ENCODE results near the gene GAL3ST1.
"Not testable (repeated sequence)": the region's sequence is repeated elsewhere in the genome, so short reads cannot be mapped to it uniquely, and the experiment has no call there.

Gene GAL3ST1

DNA sequence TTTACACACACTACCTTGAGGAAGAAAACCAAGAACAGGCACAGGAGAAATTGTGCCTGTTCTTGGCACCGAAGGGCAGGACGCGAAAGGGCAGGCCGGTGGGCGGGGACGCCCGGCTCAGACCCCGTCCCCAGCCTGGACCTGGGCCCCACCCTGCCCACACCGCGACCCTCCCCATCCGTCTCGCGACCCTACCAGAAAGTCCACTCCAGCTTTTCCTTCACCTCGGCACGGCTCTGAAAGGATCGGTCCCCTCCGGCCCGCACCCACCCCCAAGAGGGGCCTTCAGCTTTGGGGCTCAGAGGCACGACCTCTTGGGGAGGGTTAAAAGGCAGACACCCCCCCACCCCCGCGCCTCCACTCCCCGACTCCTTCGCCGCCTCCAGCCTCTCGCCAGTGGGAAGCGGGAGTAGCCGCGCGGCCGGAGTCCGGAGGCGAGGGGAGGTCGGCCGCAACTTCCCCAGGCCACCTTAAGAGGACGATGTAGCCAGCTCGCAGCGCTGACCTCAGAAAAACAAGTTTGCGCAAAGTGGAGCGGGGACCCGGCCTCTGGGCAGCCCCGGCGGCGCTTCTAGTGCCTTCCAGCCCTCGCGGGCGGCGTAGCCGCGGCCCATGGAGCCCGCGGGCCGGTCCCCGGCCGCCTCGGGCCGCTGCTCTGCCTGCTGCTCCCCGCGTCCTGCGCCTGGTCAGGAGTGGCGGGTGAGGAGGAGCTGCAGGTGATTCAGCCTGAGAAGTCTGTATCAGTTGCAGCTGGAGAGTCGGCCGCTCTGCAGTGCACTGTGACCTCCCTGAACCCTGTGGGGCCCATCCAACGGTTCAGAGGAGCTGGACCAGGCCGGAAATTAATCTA is 32.3 kb downstream of the GAL3ST1 start:
- peak overlapping the region; percentile 21 for H3K4me3 ChIP-seq (ENCODE audit: low read depth, low read length)
- DNase-seq (ENCODE audit: low read depth) = no peak

DNA sequence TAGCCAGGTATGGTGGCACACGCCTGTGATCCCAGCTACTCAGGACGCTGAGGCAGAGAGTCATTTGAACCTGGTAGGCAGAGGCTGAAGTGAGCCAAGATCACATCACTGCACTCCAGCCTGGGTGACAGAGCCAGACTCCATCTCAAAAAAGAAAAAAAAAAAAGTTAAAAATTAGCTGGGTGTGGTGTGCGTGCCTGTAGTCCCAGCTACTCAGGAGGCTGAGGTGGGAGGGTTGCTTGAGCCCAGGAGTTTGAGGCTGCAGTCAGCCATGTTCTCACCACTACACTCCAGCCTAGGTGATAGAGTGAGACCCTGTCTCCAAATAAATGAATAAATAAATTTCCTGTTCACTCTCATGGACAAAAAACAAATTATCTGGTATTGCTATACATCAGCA is 33.0 kb downstream of the GAL3ST1 start:
- not testable (repeated sequence) for H3K4me3 ChIP-seq (ENCODE audit: low read depth, low read length)

DNA sequence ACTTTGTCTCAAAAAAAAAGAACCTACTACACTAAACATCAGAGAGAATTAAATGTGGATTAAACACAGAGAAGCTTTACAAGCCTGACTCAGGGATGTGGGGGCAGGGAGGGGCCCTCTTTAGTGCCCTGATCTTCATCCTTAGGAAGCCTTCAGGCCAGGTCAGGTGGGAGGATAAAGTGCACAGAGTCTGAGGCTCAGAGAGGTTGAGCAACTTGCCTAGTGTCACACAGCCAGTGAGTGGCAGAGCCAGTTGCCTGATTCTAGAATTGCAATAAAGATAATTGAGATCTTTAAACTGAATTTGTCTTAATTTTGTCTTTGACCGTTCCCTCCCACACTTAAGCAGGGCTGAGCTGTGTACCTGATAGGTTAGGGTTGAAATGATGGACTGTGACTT is 35.1 kb downstream of the GAL3ST1 start:
- no peak for DNase-seq (ENCODE audit: low read depth)
- no peak overlapping the region for H3K4me3 ChIP-seq (ENCODE audit: low read depth, low read length)

More for the DNA sequence above, 33.0 kb downstream of the GAL3ST1 start:
- not testable (repeated sequence) for DNase-seq (ENCODE audit: low read depth)

DNA sequence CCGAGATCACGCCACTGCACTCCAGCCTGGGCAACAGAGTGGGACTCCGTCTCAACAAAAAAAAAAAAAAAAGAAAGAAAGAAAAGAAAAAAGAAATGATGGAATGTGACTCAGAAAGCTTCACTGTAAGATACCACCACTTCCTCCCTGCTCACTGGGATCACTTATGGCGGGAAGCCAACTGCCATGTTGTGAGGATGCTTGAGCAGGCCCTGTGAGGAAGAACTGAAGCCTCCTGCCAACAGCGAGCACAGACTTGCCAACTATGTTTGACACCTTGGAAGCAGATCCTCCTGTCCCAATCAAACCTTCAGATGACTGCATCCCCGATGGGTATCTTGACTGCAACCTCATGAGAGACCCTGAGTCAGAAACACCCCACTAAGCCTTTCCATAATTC is 36.2 kb downstream of the GAL3ST1 start:
- DNase-seq (ENCODE audit: low read depth) = no peak
- no peak overlapping the region for H3K4me3 ChIP-seq (ENCODE audit: low read depth, low read length)

DNA sequence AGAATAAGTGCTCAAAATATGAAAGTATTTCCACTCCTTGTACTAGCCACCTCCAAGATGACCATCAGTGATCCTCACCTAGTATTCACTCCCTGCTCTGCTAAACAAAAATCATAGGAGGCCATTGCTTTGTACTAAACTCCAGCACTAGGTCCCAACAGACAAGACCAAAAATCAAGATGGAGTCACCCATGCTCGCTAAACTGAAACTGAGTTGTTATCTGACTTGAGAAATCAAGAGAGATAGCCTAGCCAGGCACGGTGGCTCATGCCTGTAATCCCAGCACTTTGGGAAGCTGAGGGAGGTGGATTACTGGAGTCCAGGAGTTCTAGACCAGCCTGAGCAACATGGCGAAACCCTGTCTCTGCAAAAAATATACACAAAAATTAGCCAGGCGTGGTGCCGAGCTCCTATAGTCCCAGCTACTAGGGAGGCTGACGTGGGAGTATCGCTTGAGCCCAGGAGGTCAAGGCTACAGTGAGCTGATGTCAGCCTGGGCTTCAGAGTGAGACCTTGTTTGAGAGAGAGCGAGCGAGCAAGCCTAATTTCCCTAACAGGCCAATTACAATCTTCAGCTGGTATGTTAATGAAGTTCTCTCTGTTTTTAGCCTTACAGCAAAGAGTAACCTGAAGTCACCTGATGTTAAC is 37.3 kb downstream of the GAL3ST1 start:
- no peak overlapping the region for H3K4me3 ChIP-seq (ENCODE audit: low read depth, low read length)
- no peak for DNase-seq (ENCODE audit: low read depth)

DNA sequence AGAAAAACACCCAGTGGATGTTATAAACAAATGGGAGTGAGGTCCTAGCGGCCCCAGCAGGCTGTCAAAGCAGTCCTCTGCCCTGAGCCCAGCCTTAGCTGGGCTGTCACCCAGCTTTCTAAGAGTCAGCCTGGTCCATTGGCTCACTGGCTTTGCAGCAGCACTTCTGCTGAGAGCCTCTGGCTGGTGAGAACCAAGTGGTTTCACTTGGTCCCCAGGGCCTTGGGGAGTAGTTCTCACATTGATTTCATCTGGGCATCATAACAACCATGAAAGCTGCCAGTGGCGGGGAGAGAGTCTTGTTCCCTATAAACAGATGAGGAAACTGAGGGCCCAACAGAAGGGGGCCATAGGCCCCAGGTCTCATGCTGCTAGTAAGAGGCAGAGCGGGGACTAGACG is 39.3 kb downstream of the GAL3ST1 start:
- no peak for DNase-seq (ENCODE audit: low read depth)
- no peak overlapping the region for H3K4me3 ChIP-seq (ENCODE audit: low read depth, low read length)

DNA sequence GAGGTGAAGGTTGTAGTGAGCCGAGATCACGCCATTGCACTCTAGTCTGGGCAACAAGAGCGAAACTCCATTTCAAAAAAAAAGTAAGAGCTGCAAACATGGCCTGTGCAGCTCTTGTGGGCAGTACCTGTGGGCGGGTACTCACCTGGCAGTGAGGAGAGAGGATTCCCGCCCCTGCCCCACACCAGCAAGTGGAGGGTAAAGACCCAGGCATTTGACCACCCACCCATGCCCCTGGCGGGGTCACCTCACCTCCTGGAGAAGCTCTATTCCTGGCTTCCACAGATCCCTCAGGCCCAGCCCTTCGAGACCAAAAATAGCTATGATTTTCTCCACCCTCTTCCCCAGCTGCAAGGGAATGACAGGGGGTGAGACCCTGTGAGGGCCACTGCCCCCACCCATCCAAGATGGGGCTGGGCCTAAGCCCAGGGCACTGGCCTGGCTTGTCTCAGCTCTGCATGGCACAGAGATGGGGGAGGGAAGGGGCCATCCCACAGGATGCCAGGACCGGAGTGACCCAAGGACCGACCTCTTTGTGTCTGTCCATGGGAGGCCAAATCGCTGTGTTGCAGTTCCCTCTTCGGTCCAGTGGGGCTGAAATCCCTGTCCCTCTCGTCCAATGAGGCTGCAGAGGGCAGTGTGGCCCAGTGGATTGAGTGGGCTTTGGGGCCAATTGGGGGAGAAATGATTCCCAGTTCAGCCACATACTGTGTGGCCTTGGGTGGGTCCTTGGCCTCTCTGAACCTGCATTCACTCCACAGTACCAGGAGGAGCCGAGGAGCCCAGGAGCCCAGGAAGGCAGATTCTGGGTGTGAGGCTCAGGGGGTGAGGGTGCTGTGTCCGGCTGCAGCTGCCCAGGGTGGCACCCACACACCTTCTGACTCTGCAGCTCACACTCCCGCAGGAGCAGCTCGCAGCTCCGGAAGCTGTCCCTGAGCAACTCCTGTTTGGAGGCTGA is 42.5 kb downstream of the GAL3ST1 start:
- no peak overlapping the region for H3K4me3 ChIP-seq (ENCODE audit: low read depth, low read length)
- no peak for DNase-seq (ENCODE audit: low read depth)

DNA sequence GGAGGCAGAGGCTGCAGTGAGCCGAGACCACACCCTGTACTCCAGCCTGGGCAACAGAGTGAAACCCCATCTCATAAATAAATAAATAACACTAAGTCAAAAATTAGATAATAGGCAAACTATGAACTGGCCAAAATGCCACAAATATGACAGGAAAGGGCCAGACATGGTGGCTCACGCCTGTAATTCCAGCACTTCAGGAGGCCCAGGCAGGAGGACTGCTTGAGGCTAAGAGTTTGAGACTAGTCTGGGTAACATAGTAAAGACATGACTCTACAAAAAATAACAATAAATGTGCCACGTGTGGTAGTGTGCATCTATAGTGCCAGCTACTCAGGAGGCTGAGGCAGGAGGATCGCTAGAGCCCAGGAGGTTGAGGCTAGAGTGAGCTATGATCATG is 47.8 kb downstream of the GAL3ST1 start:
- no peak overlapping the region for H3K4me3 ChIP-seq (ENCODE audit: low read depth, low read length)
- no peak for DNase-seq (ENCODE audit: low read depth)

DNA sequence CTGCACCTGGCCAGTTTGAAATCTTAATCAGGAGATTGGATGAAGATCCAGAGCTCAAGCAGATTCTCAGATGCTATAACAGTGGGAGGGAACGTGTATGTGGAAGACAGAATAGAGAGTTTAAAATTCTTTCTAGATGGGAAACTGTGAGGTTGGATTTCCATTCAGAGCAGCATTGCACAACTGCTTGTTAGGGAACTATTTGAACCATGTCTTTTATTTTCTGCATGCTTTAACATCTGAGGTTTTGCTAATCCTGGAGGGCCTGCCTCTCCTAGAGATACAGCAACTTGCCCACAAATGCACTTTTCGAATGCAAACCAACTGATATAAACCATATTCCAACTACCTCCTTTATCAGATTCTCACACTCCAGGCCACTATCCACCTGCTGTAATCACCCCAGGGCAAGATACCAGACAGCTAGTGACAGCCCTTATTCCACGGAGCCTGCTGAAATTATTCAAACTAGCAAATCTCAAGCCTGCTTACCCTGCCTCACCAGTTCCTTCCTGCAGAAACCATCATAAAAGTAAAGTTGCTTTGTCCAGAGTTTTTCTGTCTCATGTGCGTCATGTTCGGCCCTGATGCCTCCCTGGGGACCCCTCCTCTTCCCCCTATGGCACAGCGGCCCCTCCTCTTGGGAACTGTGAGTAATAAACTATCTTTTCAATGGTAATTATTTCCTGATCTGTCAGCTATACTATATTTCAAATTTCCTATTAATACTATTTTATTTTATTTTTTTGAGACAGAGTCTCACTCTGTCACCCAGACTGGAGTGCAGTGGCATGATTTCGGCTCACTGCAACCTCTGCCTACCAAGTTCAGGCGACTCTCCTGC is 50.6 kb downstream of the GAL3ST1 start:
- H3K4me3 ChIP-seq (ENCODE audit: low read depth, low read length) = no peak overlapping the region
- no peak for DNase-seq (ENCODE audit: low read depth)

DNA sequence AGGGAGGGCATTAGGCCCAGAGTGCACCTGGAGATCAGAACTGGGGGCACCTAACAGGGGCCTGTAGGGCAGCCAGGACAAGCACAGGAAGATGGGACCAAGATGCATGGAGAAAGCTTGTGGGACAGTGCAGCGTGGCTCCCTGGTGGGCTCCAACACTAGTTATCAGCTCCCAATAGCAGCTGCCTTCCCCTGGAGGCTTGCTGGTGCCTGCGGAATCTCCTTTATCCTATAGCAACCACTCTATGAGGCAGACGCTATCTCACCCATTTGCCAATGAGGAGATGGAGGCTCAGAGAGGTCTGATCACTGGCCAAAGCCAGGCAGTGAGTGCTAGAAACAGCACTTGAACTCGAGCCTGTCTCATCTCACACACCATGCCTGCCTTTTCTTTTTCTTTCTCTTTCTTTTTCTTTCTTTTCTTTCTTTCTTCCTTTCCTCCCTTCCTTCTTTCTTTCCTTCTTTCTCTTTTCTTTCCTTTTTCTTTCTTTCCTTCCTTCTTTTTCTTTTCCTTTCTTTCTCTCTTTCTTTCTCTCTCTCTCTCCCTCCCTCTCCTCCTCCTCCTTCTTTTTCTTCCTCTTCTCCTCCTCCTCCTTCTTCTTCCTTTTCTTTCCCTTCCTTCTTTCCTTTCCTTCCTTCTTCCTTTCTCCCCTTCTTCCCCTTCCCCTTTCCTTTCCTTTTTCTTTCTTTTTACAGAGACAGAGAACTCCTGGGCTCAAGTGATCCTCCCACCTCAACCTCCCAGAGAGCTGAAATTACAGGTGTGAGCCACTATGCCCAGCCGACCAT is 52.9 kb downstream of the GAL3ST1 start:
- DNase-seq (ENCODE audit: low read depth) = no peak
- no peak overlapping the region for H3K4me3 ChIP-seq (ENCODE audit: low read depth, low read length)

DNA sequence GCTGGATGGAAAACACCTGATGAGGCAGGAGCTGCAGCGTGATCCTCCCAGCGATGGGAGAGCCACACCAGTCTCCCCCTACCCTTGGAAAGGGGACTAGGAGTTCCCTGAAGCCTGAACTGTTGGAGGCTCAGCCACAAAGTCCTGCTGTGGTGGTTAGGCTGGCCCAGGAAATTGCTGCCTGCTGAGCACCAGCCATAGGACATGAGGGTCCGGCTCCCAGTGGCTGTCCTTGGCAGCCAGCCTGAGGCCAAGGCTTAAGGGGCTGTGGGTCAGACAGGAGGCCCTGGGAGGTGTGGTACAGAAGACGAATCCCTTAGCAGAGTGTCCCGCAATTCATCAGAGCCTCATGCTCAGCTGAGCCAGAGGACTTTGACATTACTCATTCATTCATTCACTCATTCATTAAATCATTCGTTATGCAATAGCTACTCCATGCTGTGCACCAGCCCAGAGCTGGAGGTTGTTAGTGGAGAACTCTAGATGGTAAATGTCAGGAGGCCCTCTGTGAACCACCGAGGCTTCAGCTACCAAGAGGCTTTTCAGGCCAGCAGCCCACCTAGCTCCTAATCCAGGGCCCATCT is 54.5 kb downstream of the GAL3ST1 start:
- DNase-seq (ENCODE audit: low read depth) = no peak
- no peak overlapping the region for H3K4me3 ChIP-seq (ENCODE audit: low read depth, low read length)

DNA sequence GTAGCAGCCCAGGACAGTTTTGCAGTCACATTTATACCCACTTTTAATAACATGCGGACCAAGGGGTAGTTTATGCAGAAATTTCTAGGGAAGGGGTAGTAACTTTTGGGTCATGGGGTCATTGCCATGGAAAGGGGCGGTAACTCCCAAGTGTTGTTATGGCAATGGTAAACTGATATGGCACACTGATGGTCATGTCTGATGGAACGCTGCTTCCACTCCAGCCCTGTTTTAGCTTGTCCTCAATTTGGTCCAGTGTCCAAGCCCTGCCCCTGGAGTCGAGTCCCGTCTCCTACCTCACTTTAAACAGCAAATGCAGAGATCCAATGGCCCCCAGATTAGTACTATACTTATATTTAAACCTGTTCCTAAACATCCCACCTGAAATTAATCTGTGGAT is 57.7 kb downstream of the GAL3ST1 start:
- no peak overlapping the region for H3K4me3 ChIP-seq (ENCODE audit: low read depth, low read length)
- DNase-seq (ENCODE audit: low read depth) = no peak

DNA sequence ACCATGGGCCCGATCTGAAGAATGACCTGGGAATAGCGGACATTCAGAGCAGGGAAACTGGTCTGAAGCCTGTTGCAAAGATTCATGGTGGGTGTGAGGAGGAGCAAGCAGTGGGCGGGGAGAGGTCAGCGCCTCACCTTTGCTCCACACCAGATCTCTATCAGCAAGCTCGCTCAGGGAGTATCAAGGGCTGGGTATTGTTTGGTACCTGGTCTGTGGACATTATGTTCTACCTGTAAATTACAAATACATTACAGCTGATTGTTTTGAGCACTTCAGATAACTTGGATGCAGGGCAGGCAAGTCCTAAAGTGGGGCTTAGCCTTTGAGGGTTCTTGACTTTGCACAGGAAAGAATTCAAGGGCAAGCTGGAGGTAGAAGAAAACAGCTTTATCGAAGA is 58.2 kb downstream of the GAL3ST1 start:
- DNase-seq (ENCODE audit: low read depth) = no peak
- H3K4me3 ChIP-seq (ENCODE audit: low read depth, low read length) = no peak overlapping the region

DNA sequence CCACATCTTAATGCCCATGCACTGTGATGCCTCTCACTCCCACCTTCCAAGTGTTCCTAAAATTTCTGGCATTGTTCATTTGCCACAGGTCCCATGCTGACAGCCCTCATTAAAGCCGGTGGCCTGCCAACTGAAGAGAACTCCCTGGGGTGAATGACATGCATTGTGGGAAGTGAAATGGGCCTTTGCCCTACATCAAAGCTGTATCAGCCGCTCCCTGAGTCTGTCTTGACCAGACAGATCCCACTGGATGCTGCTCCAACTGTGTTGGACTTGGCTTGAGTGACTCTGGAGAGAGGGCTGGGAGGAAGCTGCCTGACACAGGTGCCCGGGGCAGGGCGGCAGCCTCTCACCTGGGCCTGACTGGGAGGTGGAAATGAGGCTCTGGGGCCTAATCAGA is 60.2 kb downstream of the GAL3ST1 start:
- H3K4me3 ChIP-seq (ENCODE audit: low read depth, low read length) = no peak overlapping the region
- no peak for DNase-seq (ENCODE audit: low read depth)

DNA sequence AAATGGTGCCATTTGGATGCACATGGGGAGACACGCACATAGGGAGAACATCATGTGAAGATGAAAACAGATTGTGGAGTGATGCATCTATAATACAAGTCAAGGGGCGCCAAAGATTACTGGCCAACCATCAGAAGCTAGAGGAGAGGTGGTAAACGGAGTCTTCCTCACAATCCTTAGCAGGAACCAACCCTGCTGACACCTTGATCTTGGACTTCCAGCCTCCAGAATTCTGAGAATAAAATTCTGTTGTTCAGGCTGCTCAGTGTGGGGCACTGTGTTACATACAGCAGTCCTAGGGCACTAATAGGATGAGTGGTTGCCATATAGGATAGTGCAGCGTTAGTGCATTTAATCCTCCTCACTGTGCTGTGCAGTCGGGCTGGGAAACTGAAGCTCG is 61.0 kb downstream of the GAL3ST1 start:
- DNase-seq (ENCODE audit: low read depth) = no peak
- no peak overlapping the region for H3K4me3 ChIP-seq (ENCODE audit: low read depth, low read length)

DNA sequence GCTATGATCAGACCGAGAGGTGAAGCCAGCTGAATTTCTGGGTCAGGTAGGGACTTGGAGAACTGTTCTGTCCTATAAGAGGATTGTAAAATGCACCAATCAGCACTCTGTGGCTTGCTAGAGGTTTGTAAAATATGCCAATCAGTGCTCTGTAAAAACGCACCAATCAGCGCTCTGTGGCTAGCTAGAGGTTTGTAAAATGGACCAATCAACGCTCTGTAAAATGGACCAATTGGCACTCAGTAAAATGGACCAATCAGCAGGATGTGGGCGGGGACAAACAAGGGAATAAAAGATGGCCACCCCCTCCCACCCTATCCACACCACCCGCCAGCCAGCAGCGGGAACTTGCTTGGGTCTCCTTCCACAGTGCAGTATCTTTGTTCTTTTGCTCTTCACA is 62.6 kb downstream of the GAL3ST1 start:
- H3K4me3 ChIP-seq (ENCODE audit: low read depth, low read length) = no peak overlapping the region
- DNase-seq (ENCODE audit: low read depth) = no peak

DNA sequence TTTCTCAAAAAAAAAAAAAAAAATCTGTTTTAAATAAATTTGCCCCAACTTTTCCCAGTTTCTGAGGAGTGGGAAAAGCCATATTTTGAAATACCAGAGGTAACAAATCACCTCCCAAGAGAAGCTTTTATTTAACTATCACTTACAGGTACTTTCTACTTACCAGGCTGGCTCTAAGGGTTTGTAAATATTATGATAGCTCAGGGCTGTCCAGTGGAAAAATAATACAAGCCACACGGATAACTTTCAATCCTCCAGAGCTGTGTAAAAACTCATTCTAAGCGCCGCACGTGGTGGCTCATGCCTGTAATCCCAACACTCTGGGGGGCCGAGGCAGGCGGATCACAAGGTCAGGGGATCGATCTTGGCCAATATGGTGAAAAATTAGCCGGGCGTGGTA is 63.4 kb downstream of the GAL3ST1 start:
- DNase-seq (ENCODE audit: low read depth) = no peak
- H3K4me3 ChIP-seq (ENCODE audit: low read depth, low read length) = no peak overlapping the region

DNA sequence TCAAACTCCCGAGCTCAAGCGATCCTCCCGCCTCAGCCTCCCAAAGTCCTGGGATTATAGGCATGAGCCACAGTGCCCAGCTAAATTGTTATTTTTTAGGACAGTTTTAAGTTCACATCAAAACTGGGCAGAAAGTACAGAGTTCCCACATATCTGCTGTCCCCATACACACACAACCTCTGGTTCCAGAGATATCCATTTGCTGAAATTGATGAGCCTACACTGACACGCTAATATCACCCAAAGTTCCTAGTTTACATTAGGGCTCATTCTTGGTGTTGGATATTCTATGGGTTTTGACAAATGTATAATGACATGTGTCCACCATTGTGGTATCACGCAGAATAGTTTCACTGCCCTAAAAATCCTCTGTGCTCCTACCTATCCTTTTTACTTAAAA is 66.2 kb downstream of the GAL3ST1 start:
- no peak overlapping the region for H3K4me3 ChIP-seq (ENCODE audit: low read depth, low read length)
- no peak for DNase-seq (ENCODE audit: low read depth)

All from skeletal muscle cell (primary cell).